Measurements from ENCODE around the gene EOLA1.
A peak's percentile ranks its signal among the peaks of the same experiment; 100 is the strongest.
"Not testable (repeated sequence)": the region's sequence is repeated elsewhere in the genome, so short reads cannot be mapped to it uniquely, and the experiment has no call there.

The EOLA1 gene

DNA sequence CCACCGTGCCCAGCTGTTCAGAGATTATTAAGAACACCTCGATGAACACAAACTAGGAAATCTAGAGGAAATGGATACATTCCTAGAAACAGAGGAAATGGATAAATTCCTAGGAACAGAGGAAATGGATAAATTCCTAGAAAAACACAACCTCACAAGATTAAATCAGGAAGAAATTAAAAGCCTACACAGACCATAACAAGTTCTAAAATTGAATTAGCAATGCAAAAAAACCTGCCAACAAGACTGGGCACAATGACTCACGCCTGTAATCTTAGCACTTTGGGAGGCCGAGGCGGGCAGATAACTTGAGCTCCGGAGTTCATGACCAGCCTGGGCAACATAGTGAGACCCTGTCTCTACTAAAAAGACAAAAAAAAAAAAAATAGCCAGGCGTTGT lies 22.6 kb upstream of the EOLA1 start:
- H3K4me1 Mint-ChIP-seq = no peaks in the 10 kb centered on the region
- no peak overlapping the region for H3K4me3 Mint-ChIP-seq
- H3K27me3 Mint-ChIP-seq (ENCODE audit: low read depth) = peaks cover 4% of the 10 kb centered on the region
- no peak overlapping the region for H3K27ac Mint-ChIP-seq
- TF ChIP-seq, protein P1, sequence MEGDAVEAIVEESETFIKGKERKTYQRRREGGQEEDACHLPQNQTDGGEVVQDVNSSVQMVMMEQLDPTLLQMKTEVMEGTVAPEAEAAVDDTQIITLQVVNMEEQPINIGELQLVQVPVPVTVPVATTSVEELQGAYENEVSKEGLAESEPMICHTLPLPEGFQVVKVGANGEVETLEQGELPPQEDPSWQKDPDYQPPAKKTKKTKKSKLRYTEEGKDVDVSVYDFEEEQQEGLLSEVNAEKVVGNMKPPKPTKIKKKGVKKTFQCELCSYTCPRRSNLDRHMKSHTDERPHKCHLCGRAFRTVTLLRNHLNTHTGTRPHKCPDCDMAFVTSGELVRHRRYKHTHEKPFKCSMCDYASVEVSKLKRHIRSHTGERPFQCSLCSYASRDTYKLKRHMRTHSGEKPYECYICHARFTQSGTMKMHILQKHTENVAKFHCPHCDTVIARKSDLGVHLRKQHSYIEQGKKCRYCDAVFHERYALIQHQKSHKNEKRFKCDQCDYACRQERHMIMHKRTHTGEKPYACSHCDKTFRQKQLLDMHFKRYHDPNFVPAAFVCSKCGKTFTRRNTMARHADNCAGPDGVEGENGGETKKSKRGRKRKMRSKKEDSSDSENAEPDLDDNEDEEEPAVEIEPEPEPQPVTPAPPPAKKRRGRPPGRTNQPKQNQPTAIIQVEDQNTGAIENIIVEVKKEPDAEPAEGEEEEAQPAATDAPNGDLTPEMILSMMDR (IDR thresholded peaks at IDR 0.05; ENCODE audit: unreplicated experiment in 3 of 3) = no peak
- H3K36me3 Mint-ChIP-seq (ENCODE audit: low read depth) = peaks cover 4% of the 10 kb centered on the region
- H3K9me3 Mint-ChIP-seq = peaks cover 18% of the 10 kb centered on the region

DNA sequence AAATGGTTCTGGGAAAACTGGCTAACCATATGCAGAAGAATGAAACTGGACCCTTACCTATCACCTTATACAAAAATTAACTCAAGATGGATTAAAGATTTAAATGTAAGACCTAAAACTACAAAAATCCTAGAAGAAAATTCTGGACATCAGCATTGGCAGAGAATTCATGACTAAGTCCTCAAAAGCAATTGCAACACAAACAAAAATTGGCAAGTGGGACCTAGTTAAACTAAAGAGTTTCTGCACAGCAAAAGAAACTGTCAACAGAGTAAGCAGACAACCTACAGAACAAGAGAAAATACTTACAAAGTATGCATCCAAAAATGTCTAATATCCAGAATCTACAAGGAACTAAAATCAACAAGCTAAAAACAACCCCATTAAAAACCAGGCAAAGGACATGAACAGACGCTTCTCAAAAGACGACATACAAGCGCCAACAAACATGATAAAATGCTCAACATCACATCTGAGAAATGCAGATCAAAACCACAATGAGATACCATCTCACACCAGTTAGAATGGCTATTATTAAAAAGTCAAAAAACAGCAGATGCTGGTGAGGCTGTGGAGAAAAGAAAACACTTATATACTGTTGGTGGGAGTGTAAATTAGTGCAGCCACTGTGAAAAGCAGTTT lies 20.1 kb upstream of the EOLA1 start:
- peaks cover 14% of the 10 kb centered on the region for H3K9me3 Mint-ChIP-seq
- H3K27me3 Mint-ChIP-seq (ENCODE audit: low read depth); H3K27ac Mint-ChIP-seq; H3K4me1 Mint-ChIP-seq; H3K4me3 Mint-ChIP-seq; H3K36me3 Mint-ChIP-seq (ENCODE audit: low read depth): not testable (repeated sequence)

DNA sequence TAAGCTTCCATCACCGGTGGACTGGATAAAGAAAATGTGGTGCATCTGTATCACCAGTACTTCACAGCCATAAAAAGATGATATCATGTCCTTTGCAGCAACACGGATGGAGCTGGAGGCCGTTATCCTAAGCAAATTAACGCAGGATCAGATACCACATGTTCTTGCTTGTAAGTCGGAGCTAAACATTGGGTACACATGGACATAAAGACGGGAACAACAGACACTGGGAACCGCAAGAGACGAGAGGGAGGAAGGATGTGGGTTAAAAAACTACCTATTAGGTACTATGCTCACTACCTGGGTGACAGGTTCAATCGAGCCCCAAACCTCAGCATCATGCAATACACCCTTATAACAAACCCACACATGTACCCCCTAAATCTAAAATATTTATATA lies 19.4 kb upstream of the EOLA1 start:
- H3K4me3 Mint-ChIP-seq = no peak overlapping the region

DNA sequence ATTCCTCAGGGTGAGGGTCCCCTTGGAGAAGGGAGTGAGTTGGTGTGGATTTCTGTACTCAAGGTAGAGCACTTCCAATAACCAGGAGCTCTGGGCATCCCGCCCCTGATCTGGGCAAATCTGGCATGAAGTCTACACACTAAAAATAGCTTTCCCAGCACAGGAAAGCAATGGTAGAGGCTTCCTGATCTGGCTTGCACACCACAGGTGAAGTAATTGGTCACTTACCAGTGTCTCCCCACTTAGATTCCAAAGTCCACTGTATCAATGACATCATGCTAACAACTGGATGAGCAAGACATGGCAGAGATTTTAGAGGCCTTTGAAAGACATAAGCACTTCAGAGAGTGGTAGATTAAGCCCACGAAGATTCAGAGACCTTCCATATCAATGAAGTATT lies 17.9 kb upstream of the EOLA1 start:
- H3K9me3 Mint-ChIP-seq = peaks cover 5% of the 10 kb centered on the region
- no peak overlapping the region for H3K4me3 Mint-ChIP-seq
- H3K4me1 Mint-ChIP-seq = no peaks in the 10 kb centered on the region
- H3K27ac Mint-ChIP-seq = no peak overlapping the region
- TF ChIP-seq, protein P1 (IDR thresholded peaks at IDR 0.05; ENCODE audit: unreplicated experiment in 3 of 3) = no peak
- H3K27me3 Mint-ChIP-seq (ENCODE audit: low read depth) = peaks cover 4% of the 10 kb centered on the region
- no peaks in the 10 kb centered on the region for H3K36me3 Mint-ChIP-seq (ENCODE audit: low read depth)

More for the DNA sequence above, 19.4 kb upstream of the EOLA1 start:
- no peaks in the 10 kb centered on the region for H3K4me1 Mint-ChIP-seq
- no peak overlapping the region for H3K27ac Mint-ChIP-seq
- TF ChIP-seq, protein P1 (IDR thresholded peaks at IDR 0.05; ENCODE audit: unreplicated experiment in 3 of 3) = no peak
- H3K27me3 Mint-ChIP-seq (ENCODE audit: low read depth) = peaks cover 4% of the 10 kb centered on the region
- peaks cover 4% of the 10 kb centered on the region for H3K36me3 Mint-ChIP-seq (ENCODE audit: low read depth)
- H3K9me3 Mint-ChIP-seq = peaks cover 13% of the 10 kb centered on the region

DNA sequence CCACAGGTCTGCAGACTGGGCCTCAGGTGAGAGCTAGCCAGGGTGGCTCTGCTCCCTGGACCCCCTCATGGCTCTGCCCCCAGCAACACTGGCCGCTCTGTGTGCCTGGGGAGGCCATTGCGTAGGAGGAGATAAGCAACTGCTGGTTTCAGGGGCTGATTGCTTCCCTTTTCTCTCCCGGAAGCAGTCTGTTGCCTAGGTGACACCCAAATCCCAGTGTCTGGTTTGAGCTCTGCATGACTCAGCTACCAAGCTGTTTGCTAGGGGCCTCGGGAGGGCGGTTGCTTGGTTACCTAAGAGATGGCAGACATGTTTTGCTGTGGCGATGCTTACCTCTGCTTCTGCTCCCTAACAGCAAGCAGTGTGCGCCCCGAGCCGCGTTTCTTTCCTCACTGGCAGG lies 15.4 kb upstream of the EOLA1 start:
- not testable (repeated sequence) for H3K27me3 Mint-ChIP-seq (ENCODE audit: low read depth); H3K27ac Mint-ChIP-seq; H3K4me3 Mint-ChIP-seq; H3K4me1 Mint-ChIP-seq; H3K36me3 Mint-ChIP-seq (ENCODE audit: low read depth); H3K9me3 Mint-ChIP-seq

DNA sequence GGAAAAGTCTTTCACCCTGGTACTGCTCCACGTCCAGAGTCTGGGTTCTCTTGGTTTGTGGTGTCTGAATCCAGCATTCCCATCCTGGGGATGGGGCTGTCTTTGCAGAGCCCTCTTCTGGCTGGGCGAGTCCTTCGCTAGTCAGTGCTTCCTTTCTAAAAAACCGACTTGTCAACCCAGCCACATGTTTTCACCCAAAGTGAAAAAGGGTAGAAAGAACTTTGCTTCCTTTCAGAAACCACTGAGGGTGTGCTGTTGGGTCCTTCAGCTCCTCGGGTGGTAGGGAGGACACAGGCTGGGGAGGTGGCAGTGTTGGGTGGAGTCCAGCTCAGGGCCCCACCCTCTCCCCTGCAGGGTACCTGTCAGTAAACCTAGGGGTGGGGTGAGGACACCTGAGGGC lies 14.9 kb upstream of the EOLA1 start:
- not testable (repeated sequence) for H3K36me3 Mint-ChIP-seq (ENCODE audit: low read depth); H3K4me1 Mint-ChIP-seq; H3K9me3 Mint-ChIP-seq; H3K4me3 Mint-ChIP-seq; H3K27me3 Mint-ChIP-seq (ENCODE audit: low read depth); H3K27ac Mint-ChIP-seq

DNA sequence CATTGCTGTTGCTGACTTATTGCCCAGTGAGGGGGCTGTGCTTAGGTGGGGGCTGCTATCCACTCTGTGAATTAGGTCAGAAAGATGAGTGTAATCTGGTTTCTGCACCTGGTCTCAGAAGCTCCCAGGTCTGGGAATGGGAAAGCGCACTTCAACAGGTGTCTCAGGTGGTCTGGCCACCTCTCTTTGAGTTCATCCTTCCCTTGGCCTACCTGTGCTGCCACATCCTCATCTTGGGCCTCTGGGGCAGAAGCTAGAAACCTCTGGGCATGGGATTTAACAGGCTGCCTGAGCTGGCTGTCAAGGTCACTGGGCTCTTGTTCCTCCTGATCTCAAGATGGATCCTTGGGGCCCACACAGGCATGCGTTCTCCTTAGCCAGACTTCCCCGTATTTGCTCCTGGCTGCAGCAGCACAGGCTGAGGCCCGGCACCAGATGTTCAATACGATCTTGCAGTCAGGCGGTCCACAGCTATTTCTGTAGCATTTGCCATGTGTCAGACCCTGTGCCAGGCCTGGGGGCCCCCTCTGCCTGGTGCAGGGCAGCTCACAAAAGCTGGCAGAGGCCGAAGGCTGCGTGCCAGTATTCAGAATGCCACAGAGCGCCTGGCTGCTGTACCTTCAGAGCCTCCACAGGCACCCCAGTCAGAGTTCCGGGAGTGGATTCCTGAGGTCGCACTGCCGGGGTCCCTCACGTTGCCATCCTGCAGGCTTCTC lies 14.3 kb upstream of the EOLA1 start:
- not testable (repeated sequence) for H3K4me3 Mint-ChIP-seq; H3K27ac Mint-ChIP-seq; H3K9me3 Mint-ChIP-seq; H3K27me3 Mint-ChIP-seq (ENCODE audit: low read depth); H3K4me1 Mint-ChIP-seq; H3K36me3 Mint-ChIP-seq (ENCODE audit: low read depth)

DNA sequence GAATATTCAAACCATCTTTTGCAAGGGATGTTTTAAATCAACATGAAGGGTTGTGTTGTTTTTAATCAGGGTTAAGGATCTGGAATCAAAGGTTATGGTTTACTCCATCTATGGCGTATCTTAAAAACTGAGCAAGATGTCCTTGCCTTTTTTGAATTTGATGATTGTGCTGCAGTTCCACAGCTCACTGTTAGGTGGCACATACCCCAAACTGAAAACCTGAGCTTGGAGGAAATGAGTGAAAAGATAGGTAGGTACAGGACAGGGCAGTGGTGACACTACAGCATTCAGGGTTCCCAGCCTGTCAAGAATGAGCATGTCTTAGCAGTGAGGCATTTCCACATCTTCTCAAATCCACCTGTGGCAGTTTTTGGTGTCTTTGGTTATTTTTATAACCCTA lies 13.1 kb upstream of the EOLA1 start:
- Mint-ChIP-seq H3K4me3 (no peak overlapping the region), H3K9me3 (no peaks in the 10 kb centered on the region), H3K27ac (peak overlapping the region in 1 of 3 experiments; percentile 34), H3K36me3 (ENCODE audit: low read depth) (peaks cover 8% of the 10 kb centered on the region), H3K27me3 (ENCODE audit: low read depth) (no peaks in the 10 kb centered on the region), H3K4me1 (no peaks in the 10 kb centered on the region)
- TF ChIP-seq, protein P1 (IDR thresholded peaks at IDR 0.05; ENCODE audit: unreplicated experiment in 3 of 3) = peak; percentile 19 to 41 (median 27)

All from nephron (organoid).